ENCODE results near the gene PRDM15.

PRDM15 gene

DNA sequence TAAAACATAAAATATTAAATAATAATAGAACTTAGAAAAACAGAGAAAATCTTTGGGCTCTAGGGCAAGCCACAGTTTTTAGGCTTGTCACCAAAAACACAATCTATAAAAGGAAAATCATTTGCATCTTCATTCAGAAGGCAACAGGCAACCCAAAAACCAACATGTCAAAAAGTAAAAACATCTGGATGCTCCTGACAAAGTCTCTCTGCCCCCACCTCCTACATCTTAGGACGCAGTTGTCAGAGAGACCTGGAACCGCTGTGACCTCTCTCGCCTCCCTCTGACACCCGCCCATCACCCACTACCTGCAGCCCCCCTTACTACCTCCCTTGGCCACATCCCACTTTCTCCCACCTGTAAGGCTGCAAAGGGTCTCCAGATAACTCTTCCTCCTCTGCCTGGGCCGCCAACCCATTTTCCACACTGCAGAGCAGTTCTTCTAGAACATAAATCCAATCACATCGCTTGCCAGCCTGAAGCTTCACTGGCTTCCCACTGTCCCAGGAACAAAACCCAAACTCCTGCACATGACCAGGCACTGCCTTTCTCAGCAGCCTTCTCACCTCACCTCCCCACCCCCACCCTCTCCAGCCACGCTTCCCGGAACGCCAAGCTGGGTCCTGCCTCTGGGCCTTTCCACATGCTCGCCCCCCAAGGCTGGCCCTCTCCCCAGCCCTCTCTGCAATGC lies 14.7 kb downstream of the PRDM15 start:
- DNase-seq (ENCODE audit: low read depth): no peak

DNA sequence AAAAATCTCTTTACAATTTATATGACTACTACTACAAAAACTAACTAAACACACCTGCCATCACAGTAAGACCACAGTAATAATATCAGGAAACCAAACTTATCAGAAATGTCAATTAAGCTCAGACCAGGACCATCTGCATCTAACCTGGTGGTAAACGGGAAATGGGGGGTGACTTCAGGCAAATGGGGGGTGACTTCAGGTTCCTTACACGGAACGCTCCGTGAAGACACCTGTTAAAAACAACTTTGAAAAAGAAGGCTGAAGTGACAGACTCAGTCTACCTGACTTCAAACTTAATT lies 15.8 kb downstream of the PRDM15 start:
- DNase-seq (ENCODE audit: low read depth): no peak

DNA sequence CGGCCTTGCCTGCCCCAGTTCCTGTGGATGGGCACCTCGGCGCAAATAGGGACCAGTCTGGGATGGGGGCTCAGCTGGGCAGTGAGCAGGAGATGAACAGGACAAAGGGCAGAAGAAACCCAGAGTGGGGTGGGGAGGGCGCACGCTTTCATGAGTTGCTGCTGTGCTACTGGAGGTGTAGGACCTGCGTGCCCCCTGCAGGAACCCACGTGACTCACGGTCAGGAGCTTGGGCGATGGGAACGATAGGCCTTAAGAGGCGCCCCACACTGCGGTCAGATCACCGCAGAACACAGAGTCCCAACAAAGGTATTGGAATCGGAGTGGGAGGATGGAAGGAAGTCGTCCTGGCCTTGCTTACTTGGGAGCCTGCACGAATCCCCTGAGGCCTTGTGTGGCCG lies 17.2 kb downstream of the PRDM15 start:
- no peak for DNase-seq (ENCODE audit: low read depth)

- no peak for DNase-seq (ENCODE audit: low read depth)
Measured at GRCh38 chr21:41861255-41861654, 17.9 kb downstream of the PRDM15 start.

DNA sequence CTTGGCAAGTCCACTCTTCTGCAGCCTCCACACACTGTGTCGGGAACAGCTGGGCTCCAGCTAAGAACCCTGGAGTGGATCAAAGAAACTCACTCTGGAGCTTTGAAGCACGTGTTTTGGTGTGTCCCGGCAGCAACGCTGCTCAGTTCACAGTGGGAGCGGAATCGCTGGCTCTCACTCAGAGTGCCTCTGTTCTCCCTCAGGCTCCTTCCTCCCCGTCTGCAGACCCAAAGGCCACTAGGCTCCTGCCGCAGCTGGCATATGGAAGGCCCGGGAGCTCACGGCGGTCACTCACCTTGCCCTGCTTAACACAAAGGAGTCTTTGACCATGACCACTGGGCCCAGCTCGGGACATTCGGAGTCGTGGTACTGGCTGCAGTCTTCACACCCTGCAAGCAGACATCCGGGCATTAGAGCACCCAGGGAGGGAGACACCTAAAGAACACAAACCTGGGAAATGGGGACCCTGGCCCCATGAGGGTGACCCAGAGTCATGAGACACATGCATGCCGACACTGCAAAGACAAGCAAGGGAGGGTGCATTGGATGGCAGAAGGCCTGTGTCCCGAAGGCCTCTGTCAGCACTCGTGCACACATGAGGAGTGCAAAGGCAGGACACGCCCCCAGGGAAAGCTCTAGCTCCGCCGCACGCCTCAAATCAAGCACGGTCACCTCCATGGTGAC lies 19.7 kb downstream of the PRDM15 start:
- no peak for DNase-seq (ENCODE audit: low read depth)

- DNase-seq (ENCODE audit: low read depth): no peak
Measured at GRCh38 chr21:41858466-41859296, 20.5 kb downstream of the PRDM15 start.

- DNase-seq (ENCODE audit: low read depth): no peak
Measured at GRCh38 chr21:41857771-41858300, 21.3 kb downstream of the PRDM15 start.

DNA sequence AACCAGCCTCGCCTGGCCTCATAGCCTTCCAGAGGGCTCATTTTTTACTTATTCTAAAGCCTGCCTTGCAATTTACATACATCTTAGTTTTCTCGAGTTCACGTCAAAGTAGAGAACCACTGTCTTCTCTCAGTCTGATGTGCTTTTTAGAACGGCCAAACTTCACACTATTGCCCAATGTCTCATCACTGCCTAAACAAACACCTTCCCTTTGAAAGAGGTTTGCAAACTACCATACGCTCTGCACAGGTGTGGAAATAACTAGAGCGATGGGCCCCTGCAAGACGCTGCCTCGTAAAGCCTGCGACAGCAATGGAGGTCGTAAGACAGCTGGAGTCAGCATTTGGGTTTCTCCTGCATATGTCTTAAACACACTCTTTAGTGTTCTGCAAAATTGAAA lies 22.6 kb downstream of the PRDM15 start:
- no peak for DNase-seq (ENCODE audit: low read depth)

DNA sequence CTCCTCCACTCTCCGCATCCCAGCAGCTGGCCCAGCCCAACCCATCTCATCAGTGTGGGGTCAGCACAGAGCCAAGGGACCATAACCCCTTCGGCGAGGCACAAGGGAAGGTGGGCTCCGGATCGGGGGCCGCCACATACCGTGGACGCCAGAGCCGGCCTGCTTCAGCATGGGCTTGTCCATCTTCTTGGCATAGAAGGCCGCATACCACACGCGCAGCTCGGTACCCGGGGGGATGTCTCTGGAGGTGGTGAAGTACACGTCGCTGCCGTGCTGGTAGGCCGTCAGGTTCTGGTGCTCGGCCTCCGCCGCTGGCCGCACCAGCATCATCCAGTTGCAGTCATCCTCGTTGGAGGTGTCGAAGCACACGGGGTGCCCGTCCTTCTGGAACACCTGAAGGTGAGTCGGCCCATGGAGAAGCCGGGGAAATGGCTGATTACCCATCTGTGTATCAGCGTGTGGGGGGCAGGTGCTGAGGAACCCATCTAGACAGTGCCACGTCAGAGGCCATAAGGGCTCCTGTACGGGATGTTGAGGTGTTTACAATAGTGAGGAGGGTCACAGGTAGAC lies 24.6 kb downstream of the PRDM15 start:
- DNase-seq (ENCODE audit: low read depth): no peak

- no peak for DNase-seq (ENCODE audit: low read depth)
Measured at GRCh38 chr21:41852929-41853320, 26.2 kb downstream of the PRDM15 start.

GRCh38 chr21:41852151-41852928 lies 26.8 kb downstream of the PRDM15 start:
- DNase-seq (ENCODE audit: low read depth): no peak

DNA sequence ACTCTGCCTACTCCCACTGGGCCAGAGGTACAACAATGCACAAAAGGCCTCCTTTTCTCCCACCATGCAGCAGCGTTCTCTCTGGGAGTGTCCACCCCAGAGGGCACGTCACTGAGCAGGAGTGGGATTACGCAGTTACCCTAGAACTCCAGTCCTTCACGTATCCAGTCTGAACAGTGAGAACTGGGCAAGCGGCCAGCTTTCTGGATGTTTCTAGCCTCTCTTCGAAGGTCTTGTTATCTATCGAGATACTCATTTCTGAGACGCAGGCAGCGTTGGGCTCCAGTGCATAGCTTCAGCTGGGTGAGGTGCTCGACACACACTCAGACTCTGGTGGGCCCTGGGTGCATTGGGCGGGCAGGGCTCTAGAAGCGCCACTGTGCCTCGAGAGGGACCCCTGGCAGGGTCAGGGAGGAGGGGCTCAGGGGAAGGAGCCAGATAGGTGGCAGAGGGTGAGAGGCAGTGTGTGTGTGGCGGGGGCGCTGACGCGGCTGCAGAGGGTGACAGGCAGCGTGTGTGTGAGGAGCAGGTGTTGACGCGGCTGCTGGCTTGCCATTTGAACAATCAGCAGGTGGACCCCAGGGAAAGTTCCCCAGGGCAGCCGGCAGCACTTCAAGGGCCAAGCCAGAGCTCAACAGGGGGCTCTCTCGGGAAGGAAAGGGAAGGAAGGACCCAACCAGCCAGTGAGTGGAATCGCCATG lies 27.9 kb downstream of the PRDM15 start:
- DNase-seq (ENCODE audit: low read depth): no peak

DNA sequence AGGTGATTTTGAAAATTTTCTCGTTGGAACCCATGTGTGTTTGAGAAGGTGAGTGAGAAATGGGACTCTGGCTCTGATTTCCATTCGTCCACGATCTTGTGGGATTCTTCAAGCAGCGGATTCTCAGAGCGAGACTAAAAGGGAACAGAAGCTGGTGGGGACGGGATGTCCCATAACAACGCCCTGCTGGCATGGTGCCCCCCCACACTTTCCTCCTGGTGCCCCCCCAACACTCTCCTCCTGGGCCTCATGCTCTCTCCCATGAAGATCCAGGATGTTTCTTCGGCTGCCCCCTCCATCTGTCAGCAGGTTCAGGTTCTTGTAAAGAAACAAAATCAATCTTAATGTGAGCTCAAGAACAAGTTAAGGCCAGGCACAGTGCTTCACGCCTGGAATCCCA lies 29.1 kb downstream of the PRDM15 start:
- DNase-seq (ENCODE audit: low read depth): no peak

GRCh38 chr21:41848958-41849580 lies 30.1 kb downstream of the PRDM15 start:
- no peak for DNase-seq (ENCODE audit: low read depth)

DNA sequence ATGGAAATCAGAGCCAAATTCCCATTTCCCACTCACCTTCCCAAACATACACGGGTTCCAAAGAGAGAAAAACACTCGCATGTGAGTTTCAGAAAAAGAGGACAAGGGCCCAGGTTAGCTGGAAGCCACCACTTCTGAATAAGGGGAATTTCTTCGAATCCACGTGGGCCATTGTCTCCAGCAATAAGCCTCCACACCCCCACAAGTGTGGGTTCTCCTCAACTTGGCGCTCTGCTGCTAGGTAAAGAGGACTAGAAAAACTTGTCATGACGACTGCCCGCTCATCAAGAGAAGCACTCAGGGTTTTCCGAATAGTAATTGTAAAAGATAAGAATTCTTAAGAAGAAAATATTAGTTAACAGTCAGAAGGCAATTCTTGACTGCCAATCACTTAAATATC lies 30.6 kb downstream of the PRDM15 start:
- DNase-seq (ENCODE audit: low read depth): no peak

DNA sequence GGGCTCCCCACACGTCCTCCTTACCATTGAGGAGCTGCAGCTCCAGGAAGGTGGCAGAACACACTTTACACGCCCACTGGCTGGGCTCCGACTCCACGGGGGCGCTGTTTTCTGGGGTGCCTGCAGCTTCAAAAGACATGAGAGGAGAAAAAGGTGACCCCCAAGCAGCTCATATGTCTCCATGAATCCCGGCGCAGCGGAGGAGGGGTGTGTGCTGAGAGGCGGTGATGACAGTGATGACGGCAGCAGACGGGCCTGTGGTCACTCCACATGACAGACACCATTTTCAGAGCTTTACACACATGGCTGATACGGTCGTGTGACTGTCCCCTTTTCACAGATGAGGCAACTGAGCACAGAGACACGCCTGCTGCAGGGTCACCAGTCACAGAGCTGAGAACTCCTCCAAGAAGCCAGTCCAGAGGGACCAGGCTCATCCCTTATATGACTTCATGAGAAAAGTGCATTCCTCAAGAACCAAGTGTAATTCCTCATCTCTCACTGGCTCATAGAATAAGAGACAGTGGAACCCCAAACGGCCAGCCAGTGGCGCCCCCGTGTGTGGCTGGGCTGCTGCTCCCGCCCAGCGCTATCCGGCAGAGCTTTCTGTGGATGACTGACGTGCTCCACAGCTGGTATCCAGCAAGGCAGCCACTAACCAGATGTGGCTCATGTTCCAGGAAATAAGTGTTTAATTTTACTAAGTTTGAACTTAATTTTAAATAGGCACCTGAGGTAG lies 31.9 kb downstream of the PRDM15 start:
- DNase-seq (ENCODE audit: low read depth): no peak

DNA sequence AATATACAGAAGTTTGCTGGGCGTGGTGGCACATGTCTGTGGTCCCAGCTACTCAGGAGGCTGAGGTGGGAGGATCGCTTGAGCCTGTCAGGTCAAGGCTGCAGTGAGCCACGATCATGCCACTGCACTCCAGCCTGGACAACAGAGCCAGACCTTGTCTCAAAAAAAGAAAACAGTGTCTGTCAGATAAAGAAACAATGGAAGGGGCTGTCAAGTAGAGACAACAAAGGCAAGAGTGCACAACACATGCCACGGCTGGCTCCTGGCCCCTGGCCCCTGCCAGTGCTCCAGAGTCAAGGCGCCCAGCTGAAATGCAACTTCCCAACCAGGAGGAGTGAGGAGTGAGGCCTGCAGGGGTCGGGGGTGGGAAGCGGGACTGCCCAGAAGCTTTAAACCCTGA lies 32.6 kb downstream of the PRDM15 start:
- no peak for DNase-seq (ENCODE audit: low read depth)

GRCh38 chr21:41846033-41846317 lies 33.2 kb downstream of the PRDM15 start:
- no peak for DNase-seq (ENCODE audit: low read depth)

DNA sequence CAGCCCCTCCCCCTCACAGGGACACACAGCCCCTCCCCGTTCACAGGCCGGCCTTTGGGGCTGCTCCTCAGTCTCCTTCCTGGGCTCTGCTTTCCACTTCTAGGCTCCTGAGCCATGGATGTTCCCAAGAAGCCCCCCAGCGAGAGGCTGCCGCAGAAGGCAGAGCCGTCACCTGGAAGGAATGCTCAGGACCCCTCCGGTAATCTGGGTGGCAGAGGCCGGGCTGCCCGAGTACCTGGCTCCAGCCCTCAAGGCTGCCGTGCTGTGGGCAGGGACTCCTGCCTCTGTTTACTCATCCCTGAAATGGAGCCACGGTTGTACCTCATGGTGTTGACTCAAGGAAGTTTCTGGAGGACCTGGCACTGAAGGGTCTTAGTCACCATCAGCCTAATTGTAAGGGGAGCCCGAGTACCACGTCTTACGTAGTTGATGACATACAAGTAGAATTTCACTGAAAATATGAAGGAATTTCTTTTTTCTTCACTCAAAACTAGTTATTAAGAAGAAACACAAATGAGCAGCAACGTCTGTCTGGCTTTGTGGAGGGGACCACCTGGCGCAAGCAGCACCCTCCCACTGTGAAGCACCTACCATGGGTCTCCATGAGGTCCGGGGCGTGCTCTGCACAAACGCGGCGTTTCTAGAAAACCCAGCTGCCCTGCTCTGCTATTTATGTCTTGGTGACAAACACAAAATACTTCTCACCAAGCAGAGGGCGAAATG lies 33.7 kb downstream of the PRDM15 start:
- DNase-seq (ENCODE audit: low read depth): no peak

DNA sequence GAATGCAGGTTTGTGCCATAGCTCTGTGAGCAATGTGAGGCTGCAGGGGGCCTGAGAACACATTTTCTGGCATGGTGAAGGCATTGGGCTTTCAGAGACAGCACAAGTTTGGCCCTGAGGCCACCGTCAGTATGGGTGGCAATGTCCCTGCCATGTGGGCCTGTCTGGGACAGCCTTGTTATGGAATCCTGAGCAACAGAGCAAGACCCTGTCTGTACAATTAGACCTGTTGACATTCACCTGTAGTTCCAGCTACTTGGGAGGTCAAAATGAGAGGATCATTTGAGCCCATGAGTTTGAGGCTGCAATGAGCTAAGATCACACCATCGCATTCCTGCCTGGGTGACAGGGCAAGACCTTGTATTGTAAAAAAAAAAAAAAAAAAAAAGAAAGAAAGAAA lies 35.6 kb downstream of the PRDM15 start:
- DNase-seq (ENCODE audit: low read depth): no peak

All from T follicular helper cell (primary cell).